HG02840 (cell line): ENCODE measurements around the gene MBP.
A peak's percentile ranks its signal among the peaks of the same experiment; 100 is the strongest.

Experiments
- ATAC-seq: cut with Tn5 transposase; IDR thresholded peaks from one replicate; pipeline ENCODE4 v1.9.1; 2021; ENCODE audit warnings: mild to moderate bottlenecking, moderate library complexity, moderate number of reproducible peaks; ENCODE audit not compliant: unreplicated experiment, low FRiP score

The MBP gene

GRCh38 chr18:77103187-77103850, 29.3 kb downstream of the MBP start:
- ATAC-seq, result no peak

DNA sequence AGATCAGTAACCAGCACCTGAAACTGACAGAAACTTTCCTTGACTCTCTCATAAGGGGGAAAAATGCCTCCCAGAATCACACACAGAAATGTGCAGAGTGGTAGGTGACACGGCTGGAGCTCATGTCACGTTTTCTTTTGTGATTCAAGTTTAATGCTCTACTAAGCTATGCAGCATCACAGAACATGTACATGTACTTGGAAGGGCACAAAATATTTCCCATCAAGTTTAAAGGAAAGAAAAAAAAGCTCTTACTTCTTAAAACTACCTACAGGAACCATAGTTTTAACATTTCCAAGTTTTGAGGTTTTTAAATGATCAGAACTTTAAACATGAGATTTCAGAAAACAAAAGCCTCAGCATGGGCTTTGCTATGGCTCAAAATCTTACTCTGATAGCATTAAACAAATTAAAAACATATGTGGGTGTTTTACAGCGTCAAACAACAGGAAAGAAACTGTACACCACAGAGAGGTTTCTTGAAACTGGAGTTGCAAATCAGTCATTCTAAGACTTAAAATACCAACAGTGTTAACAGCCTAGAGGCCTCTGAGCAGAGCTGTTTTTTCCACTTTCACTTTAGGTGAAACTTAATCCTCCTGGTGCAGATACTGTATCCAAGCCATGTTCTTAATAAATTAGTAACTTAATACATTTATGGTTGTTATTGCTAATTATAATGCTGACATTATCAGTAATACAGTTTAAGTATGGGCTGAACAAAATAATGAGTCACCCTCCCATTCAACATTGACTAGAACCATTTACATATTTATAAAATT, 30.1 kb downstream of the MBP start:
- ATAC-seq, result peak; percentile 82

DNA sequence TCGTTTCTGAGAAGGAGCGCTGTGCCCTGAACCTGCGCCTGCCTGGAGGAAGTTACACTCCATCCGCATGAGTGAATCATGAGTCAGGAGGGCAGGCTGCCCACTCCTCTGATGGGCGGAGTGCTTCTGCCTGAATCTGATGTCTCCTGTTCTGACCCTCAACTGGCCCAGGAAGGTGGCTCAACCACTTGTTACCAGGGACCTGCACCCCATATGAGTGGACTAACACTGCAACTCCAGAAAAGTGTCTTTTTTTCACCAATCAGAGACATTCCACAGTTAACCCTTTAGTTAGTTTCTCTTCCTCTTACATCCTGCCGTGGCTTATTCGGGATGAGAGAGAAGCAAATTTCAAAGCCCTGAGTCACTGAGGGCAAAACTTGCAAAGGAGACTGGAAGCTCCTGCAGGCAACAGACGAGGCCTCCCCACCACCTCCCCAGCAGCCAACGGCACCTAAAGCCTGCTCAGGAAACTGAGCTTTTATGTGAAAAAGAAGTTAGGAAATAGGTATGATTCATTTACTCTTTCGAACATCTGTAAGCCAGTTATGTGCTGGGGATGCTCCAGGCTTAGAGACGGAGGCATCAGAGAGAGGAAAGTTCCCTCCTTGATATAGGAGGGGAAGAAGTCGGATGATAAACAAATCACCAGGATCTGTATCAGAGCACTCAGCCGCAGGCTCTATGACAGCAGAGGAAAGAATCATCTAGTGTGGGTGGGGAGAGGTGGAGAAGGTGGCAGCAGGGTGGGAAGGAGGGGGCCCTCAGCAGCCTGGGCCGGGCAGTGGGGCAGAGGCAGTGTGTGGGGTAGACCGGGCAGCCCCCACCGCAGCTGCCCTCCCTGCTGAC, 30.9 kb downstream of the MBP start:
- peak; percentile 21 for ATAC-seq

DNA sequence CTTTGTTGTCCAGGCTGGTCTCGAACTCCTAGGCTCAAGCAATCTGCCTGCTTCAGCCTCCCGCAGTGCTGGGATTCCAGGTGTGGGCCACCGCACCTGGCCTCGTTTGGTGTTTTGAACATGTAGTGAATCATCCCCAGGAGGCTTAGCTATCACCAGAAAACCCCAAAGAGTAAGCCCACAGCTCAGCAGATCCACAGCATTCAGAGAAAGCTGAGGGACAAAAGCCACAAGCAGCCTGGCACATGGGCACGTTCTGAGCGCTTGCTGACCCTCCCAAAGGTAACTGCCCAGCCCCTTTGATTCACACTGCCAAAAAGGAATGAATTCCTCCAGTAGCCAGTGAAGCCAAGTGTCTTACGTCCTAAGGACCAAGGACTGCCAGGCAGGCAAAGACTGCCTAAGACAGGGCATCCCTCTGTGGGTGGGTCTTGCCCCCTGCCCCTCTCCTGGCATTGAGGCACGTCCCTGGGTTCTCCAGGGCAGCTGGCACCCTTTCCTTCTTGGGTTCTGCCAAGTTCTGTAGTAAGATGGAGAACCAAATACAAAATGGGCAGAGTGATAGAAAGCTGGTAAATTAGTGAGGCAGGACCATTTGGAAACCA, 31.7 kb downstream of the MBP start:
- no peak for ATAC-seq

GRCh38 chr18:77099485-77100370, 32.9 kb downstream of the MBP start:
- no peak for ATAC-seq

GRCh38 chr18:77098538-77099174, 33.9 kb downstream of the MBP start:
- no peak for ATAC-seq

DNA sequence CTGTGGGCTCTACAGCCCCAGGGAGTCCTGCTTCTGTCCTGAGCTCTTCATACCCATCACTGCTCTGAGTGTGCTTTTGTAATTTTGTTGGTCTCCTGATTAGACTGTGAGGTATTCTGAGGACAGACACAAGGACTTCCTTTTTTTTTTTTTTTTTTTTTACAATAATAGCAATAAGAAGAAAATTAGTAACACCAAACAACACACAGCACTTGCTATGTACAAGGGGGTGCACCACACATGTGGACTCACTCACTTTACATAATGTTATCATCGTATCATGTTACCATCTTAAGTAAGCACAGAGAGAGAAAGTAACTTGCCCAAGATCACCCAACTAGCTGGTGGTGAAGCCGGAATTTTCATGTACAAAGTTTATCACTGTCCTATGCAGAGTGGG, 34.6 kb downstream of the MBP start:
- no peak for ATAC-seq

DNA sequence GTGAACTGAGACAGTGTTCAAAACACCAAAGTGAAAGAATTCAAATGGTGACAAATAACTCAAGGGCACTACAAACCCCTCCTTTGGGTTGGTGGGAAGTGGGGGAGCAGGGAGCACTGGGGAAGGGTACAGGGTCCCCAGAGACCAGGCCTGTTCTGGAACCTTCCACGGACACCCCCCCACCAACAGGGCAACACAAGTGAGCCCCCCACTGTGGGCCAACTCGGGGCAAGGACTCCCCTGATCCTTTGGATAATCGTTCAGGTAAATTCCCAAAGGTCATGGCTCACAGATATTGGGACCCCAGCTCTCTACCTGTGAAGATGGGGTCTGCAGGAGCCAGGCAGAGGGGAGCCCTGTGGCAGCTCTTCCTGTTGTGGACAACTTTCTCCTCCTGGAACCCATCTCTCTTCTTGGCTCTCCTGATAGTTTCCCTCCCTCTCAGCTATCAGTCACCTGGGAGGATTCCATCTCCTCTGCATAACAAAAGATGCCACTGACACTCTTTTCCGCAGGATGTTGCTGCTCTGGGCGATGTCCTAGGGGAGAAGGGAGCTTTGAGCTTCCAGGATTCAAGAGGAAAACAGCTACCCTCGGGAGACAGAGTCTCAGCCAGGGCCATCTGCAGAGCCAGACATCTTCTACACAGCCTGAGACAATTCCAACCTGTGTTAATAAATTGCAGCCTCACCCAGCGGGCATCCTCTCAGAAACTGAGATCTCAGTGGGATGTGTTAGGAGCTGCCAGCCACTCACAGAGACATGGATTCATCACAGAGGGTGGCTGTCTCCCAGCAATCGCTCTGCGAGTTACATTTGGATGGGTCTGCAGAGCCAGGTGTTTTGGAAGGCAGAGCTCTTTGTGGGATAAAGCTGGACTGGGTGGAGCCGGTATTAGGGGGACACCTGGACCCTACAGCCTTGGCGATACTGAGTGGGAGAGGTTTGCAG, 35.4 kb downstream of the MBP start:
- ATAC-seq, result no peak

- no peak for ATAC-seq
Observed at GRCh38 chr18:77095391-77096371, 36.9 kb downstream of the MBP start.

DNA sequence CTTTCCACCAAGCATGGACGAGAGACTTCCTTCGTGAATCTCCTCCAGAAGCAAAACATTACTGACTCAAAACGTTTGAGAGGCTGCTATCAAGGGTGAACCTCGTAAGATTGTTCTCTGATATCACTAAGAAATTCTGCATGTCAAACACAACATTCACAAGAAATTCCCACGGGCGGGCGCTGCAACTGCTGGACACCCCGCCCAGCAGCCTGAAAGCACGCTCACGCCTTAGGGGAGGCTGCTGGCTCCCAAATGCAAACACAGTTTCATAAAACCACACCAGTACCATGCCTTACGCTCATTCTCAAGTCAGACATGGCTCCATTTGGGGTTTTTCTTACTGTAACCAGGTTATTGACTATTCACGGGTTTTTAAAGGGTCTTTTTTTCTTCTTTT, 39.0 kb downstream of the MBP start:
- no peak for ATAC-seq

- ATAC-seq, result no peak
Observed at GRCh38 chr18:77093067-77093430, 39.5 kb downstream of the MBP start.

- no peak for ATAC-seq
Observed at GRCh38 chr18:77092104-77093066, 40.2 kb downstream of the MBP start.

- ATAC-seq, result no peak
Observed at GRCh38 chr18:77091366-77091765, 41.2 kb downstream of the MBP start.

GRCh38 chr18:77090546-77091174, 41.9 kb downstream of the MBP start:
- ATAC-seq, result no peak

DNA sequence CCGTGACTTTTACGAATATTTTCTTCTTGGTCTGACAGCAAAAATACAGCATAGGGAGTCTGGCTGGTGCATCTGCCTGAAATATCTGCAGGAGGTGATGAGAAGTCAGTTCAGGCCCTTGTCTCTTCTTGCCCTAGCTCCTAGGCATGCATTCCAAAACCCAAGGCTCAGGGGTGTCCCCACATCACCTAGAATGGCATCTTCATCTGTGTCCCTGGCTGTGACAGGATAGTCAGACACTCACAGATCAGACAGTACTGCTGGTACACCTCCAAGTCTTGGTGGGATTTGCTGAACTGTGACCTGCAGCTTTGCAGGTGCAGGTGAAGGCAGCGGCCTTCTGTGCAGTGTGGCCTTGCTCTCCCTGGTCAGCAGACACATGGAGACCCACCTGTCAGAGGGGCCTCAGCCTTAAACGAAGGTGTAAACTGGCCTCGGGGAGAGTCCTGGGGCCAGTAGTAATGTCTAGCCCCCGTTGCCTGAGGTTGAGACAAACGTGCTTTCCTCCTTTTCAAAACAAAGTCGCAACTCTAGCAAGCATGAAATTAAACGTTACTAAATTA, 42.8 kb downstream of the MBP start:
- ATAC-seq, result no peak
